Liver (tissue), 9 donors: ENCODE data around the gene SLC16A6. TPM values are rescaled to one million over a fixed set of nuclear protein-coding genes. Genes with fewer than 3 reads are reported as not detected.
"Not testable (repeated sequence)": the region's sequence is repeated elsewhere in the genome, so short reads cannot be mapped to it uniquely, and the experiment has no call there.

Experiments used
- DNase-seq: peaks from one replicate; pipeline ENCODE4 v3.0.0-alpha.2; 2017; ENCODE audit warnings: low spot score
- H3K27ac ChIP-seq, 2 donors: one replicate each; pipeline ENCODE4 v1.7.0; 2013; ENCODE audit warnings: inconsistent platforms in 2 of 2, low read length in 2 of 2, control low read depth in 1 of 2, low read depth in 1 of 2, mild to moderate bottlenecking in 1 of 2
- H3K27me3 ChIP-seq, 4 donors: one replicate each; pipeline versions ENCODE4 v1.6.1 to v1.7.0; 2013; ENCODE audit warnings: low read length in 3 of 4, inconsistent platforms in 1 of 4, mild to moderate bottlenecking in 1 of 4, moderate library complexity in 1 of 4; ENCODE audit not compliant: control insufficient read depth in 4 of 4, insufficient read depth in 4 of 4
- H3K36me3 ChIP-seq, 4 donors: one replicate each; pipeline versions ENCODE4 v1.6.1 to v1.7.0; 2013; ENCODE audit warnings: low read length in 3 of 4, mild to moderate bottlenecking in 3 of 4, low read depth in 1 of 4, moderate library complexity in 1 of 4; ENCODE audit not compliant: control insufficient read depth in 4 of 4, insufficient read depth in 3 of 4
- H3K4me1 ChIP-seq, 4 donors: one replicate each; pipeline versions ENCODE4 v1.6.1 to v1.7.0; 2013; ENCODE audit warnings: low read length in 3 of 4, mild to moderate bottlenecking in 3 of 4, moderate library complexity in 1 of 4; ENCODE audit not compliant: control insufficient read depth in 4 of 4, insufficient read depth in 4 of 4
- H3K4me3 ChIP-seq, 3 donors: one replicate each; pipeline versions ENCODE4 v1.6.1 to v1.7.0; 2013; ENCODE audit warnings: low read length in 3 of 3, control low read depth in 1 of 3, low read depth in 1 of 3, mild to moderate bottlenecking in 1 of 3
- H3K9ac ChIP-seq, 2 donors: one replicate each; pipeline ENCODE4 v1.7.0; 2013; ENCODE audit warnings: low read length in 2 of 2, mild to moderate bottlenecking in 2 of 2, moderate library complexity in 2 of 2, control low read depth in 1 of 2, low read depth in 1 of 2
- H3K9me3 ChIP-seq, 4 donors: one replicate each; pipeline versions ENCODE4 v1.6.1 to v1.7.0; 2013; ENCODE audit warnings: low read length in 3 of 4; ENCODE audit not compliant: control insufficient read depth in 4 of 4
- ATF3 ChIP-seq: IDR thresholded peaks from 2 replicates; pipeline ENCODE4 v1.6.1; 2016; ENCODE audit warnings: antibody characterized with exemption
- EGR1 ChIP-seq, 2 donors: IDR thresholded peaks; 2 replicates each; pipeline ENCODE4 v1.6.1; 2016 to 2018; ENCODE audit warnings: antibody characterized with exemption in 2 of 2, low read depth in 2 of 2
- FOXA2 ChIP-seq: IDR thresholded peaks from 2 replicates; pipeline ENCODE4 v1.6.1; 2016; ENCODE audit warnings: antibody characterized with exemption
- GABPA ChIP-seq, 2 donors: IDR thresholded peaks in 1 of 2; conservative IDR thresholded peaks in 1 of 2; 2 replicates each; pipeline ENCODE4 v1.6.1; 2016; ENCODE audit warnings: antibody characterized with exemption in 2 of 2, mild to moderate bottlenecking in 1 of 2, moderate library complexity in 1 of 2
- HNF4A ChIP-seq, 2 donors: conservative IDR thresholded peaks; 2 replicates each; pipeline ENCODE4 v1.6.1; 2016; ENCODE audit warnings: antibody characterized with exemption in 2 of 2, mild to moderate bottlenecking in 2 of 2
- MAX ChIP-seq: IDR thresholded peaks from 2 replicates; pipeline ENCODE4 v1.6.1; 2016; ENCODE audit warnings: antibody characterized with exemption
- NR2F2 ChIP-seq: IDR thresholded peaks from 2 replicates; pipeline ENCODE4 v1.6.1; 2016; ENCODE audit warnings: antibody characterized with exemption
- RAD21 ChIP-seq, 2 donors: IDR thresholded peaks; 2 replicates each; pipeline ENCODE4 v1.6.1; 2016; ENCODE audit warnings: antibody characterized with exemption in 2 of 2, mild to moderate bottlenecking in 2 of 2
- REST ChIP-seq: IDR thresholded peaks from 2 replicates; pipeline ENCODE4 v1.6.1; 2016; ENCODE audit warnings: antibody characterized with exemption, mild to moderate bottlenecking
- SP1 ChIP-seq: IDR thresholded peaks from 2 replicates; pipeline ENCODE4 v1.6.1; 2018; ENCODE audit warnings: antibody characterized with exemption, mild to moderate bottlenecking
- TAF1 ChIP-seq: conservative IDR thresholded peaks from 2 replicates; pipeline ENCODE4 v1.6.1; 2016; ENCODE audit warnings: antibody characterized with exemption, mild to moderate bottlenecking
- WGBS: extraction: QIAGEN DNeasy Blood & Tissue Kit; methylation state at CpG from one replicate; pipeline ENCODE4 v1.1.7; 2013; 5-methylcytosine and 5-hydroxymethylcytosine counted together
- polyA plus RNA-seq, 2 donors: library from polyadenylated mRNA; stranded (reverse) in 1 of 2; unstranded in 1 of 2; fragments of 200-250 nt in 1 of 2; fragments of >200 nt in 1 of 2; fragmentation: Nextera tagmentation in 1 of 2; extraction: Ambion mirVana in 1 of 2; gene quantifications; one replicate each; pipeline versions ENCODE4 v1.2.1 to v1.2.3, GENCODE V29; 2013 to 2015
- total RNA-seq, 2 donors: library from RNA; depleted of rRNA; stranded (reverse); fragments of >200 nt; gene quantifications; one replicate each; pipeline ENCODE4 v1.2.3, GENCODE V29; 2014
- TF ChIP-seq, protein P1 (sequence below): IDR thresholded peaks from 2 replicates; pipeline ENCODE4 v1.6.1; 2016; ENCODE audit warnings: antibody characterized with exemption
- donor health status: healthy.
- donor health status: healthy.
- donor health status: healthy.
- donor health status: healthy.
- donor health status: healthy.

SLC16A6 gene
- total and polyA plus RNA-seq, 4 donors, result 0.11 to 0.92 (median 0.59) TPM

DNA sequence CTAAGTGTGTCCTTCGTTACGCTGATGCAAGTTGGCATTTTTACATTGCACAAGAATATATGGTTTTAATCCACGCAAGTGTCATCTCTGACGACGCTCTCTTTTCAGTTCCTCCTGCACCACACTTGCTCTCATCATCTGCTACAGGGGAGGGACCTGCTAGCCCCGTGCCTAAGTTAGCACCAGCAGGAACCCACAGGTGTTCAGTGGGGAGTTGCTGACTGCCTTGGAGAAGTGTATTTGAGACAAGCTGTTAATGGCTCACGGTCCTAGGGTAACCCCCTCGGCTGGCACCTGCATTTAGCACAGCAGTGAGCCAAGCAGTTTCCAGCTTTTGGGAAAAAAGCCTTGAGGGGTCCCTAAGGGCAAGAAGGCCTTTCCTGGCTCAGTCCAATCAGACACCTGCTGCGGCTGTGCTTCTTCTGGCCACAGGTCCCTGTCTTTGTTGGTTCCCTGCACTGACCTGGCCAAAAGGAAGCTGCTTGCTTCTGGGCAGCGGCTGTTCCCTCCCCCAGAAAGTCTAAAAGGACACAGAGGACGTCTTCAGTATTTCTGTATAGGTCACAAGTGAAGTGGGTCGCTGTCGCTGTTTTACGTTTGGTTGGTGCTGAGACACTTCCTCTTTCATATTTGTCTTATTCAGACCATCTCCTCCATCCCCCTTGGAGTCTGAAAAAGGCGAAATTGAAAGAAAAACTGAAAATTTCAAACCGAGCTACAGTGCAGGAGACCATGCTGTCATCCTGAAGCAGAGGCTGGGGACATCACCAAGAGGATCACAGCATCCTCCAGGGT, 53.4 kb downstream of the SLC16A6 start:
- H3K4me3 ChIP-seq, H3K27me3 ChIP-seq, H3K4me1 ChIP-seq, DNase-seq, H3K36me3 ChIP-seq, H3K9ac ChIP-seq, H3K9me3 ChIP-seq: not testable (repeated sequence)
- WGBS, result 66% methylated on average over 16 of the region's 16 CpGs
- peak overlapping the region; percentile 18 to 69 for H3K27ac ChIP-seq

DNA sequence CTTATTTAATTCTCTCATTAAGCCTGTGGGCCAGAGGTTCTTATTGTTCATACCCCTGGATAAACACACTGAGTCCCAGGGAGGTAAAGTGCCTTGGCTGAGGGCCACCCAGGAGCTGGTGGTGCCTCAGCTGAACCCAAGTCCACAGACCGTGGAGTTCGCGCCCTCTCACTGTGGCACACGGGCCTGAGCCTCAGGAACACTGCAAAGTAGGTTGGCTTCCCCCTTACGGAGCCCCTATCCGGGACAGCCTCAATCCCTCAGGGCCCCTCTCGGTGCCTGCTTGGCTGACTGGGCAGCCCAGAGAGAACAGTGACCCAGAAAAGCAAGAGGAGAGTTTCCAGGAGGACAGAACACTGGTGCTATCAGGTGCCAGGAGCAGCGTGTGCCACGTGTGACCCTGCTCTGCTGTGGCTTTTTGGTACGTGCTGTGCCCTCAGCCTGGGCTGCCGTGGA, 55.6 kb downstream of the SLC16A6 start:
- not testable (repeated sequence) for H3K27me3 ChIP-seq, H3K4me1 ChIP-seq, H3K9ac ChIP-seq, H3K9me3 ChIP-seq, H3K4me3 ChIP-seq, H3K36me3 ChIP-seq, DNase-seq
- H3K27ac ChIP-seq, result peak overlapping the region; percentile 12 to 35
- 81% methylated on average over 11 of the region's 11 CpGs for WGBS

GRCh38 chr17:68234726-68235335, 56.1 kb downstream of the SLC16A6 start:
- H3K36me3 ChIP-seq, DNase-seq, H3K4me1 ChIP-seq, H3K27me3 ChIP-seq, H3K4me3 ChIP-seq, H3K9ac ChIP-seq, H3K9me3 ChIP-seq: not testable (repeated sequence)
- H3K27ac ChIP-seq, result peak overlapping the region in 1 of 2 donors; percentile 12
- 90% methylated on average over 12 of the region's 12 CpGs for WGBS

GRCh38 chr17:68232741-68233140, 58.2 kb downstream of the SLC16A6 start:
- not testable (repeated sequence) for H3K27me3 ChIP-seq, H3K4me3 ChIP-seq, H3K9me3 ChIP-seq, DNase-seq, H3K27ac ChIP-seq, H3K9ac ChIP-seq, H3K36me3 ChIP-seq, H3K4me1 ChIP-seq
- WGBS, result 93% methylated on average over 1 of the region's 1 CpG

- no peak overlapping the region for H3K4me3 ChIP-seq
- TF ChIP-seq GABPA (IDR thresholded peaks at IDR 0.05 in 1 of 2, conservative IDR thresholded peaks at IDR 0.05 in 1 of 2) (no peak), RAD21 (IDR thresholded peaks at IDR 0.05) (no peak), FOXA2 (no peak), EGR1 (IDR thresholded peaks at IDR 0.05; ENCODE audit: low read depth in 2 of 2) (no peak), HNF4A (conservative IDR thresholded peaks at IDR 0.05) (no peak), MAX (no peak), TAF1 (no peak), REST (no peak), ATF3 (no peak), SP1 (no peak), NR2F2 (no peak)
- TF ChIP-seq, protein P1, sequence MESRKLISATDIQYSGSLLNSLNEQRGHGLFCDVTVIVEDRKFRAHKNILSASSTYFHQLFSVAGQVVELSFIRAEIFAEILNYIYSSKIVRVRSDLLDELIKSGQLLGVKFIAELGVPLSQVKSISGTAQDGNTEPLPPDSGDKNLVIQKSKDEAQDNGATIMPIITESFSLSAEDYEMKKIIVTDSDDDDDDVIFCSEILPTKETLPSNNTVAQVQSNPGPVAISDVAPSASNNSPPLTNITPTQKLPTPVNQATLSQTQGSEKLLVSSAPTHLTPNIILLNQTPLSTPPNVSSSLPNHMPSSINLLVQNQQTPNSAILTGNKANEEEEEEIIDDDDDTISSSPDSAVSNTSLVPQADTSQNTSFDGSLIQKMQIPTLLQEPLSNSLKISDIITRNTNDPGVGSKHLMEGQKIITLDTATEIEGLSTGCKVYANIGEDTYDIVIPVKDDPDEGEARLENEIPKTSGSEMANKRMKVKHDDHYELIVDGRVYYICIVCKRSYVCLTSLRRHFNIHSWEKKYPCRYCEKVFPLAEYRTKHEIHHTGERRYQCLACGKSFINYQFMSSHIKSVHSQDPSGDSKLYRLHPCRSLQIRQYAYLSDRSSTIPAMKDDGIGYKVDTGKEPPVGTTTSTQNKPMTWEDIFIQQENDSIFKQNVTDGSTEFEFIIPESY, result no peak
Observed at GRCh38 chr17:68231541-68231940, 59.4 kb downstream of the SLC16A6 start.

More at GRCh38 chr17:68231541-68231940, 59.4 kb downstream of the SLC16A6 start:
- DNase-seq, result no peak
- WGBS, result 95% methylated on average over 1 of the region's 1 CpG
- Histone ChIP-seq H3K27me3 (no peaks in the 10 kb centered on the region), H3K36me3 (no peaks in the 10 kb centered on the region), H3K27ac (no peak overlapping the region), H3K9ac (no peak overlapping the region), H3K9me3 (no peaks in the 10 kb centered on the region), H3K4me1 (no peaks in the 10 kb centered on the region)
